ENCODE data around the gene CYB5D1. TPM values are rescaled to one million over a fixed set of nuclear protein-coding genes. Genes with fewer than 3 reads are reported as not detected.

CYB5D1 gene
- total RNA-seq, 4 donors from 2014 or later: 4.1 to 14.7 (median 9.0) TPM

GRCh38 chr17:7840441-7840840, 17.4 kb upstream of the CYB5D1 start:
- no peak for DNase-seq
- Histone ChIP-seq H3K36me3 (no peaks in the 10 kb centered on the region), H3K4me1 (peaks cover 52 to 57% of the 10 kb centered on the region in 2 donors), H3K4me3 (no peak overlapping the region), H3K27ac (peak overlapping the region; percentile 97 to 100 (median 100)), H3K27me3 (no peaks in the 10 kb centered on the region), H3K9me3 (no peaks in the 10 kb centered on the region)
- no peak for ATAC-seq
- intact Hi-C loops (cut with DNase I; ENCODE audit: low total_unique reads): loop anchor here (5.0 to 10.0 kb wide), 5 partner anchors 278 to 603 kb away; partner anchors contain the start of genes EIF5A, KRABD2, PER1 and PHF23
- in situ Hi-C loops (cut with MboI; ENCODE audit: low sequenced_read_pairs in 4 of 4): loop anchor here in 1 of 4 donors (5.0 kb wide), 1 partner anchor 312 kb away; the partner anchor contains the start of gene PER1
- TF ChIP-seq, protein P1, sequence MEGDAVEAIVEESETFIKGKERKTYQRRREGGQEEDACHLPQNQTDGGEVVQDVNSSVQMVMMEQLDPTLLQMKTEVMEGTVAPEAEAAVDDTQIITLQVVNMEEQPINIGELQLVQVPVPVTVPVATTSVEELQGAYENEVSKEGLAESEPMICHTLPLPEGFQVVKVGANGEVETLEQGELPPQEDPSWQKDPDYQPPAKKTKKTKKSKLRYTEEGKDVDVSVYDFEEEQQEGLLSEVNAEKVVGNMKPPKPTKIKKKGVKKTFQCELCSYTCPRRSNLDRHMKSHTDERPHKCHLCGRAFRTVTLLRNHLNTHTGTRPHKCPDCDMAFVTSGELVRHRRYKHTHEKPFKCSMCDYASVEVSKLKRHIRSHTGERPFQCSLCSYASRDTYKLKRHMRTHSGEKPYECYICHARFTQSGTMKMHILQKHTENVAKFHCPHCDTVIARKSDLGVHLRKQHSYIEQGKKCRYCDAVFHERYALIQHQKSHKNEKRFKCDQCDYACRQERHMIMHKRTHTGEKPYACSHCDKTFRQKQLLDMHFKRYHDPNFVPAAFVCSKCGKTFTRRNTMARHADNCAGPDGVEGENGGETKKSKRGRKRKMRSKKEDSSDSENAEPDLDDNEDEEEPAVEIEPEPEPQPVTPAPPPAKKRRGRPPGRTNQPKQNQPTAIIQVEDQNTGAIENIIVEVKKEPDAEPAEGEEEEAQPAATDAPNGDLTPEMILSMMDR (IDR thresholded peaks at IDR 0.05 in 4 of 5, conservative IDR thresholded peaks at IDR 0.05 in 1 of 5): no peak

GRCh38 chr17:7840875-7841274, 16.9 kb upstream of the CYB5D1 start:
- TF ChIP-seq, protein P1 (IDR thresholded peaks at IDR 0.05 in 4 of 5, conservative IDR thresholded peaks at IDR 0.05 in 1 of 5): no peak
- no peak for TF ChIP-seq POLR2A (IDR thresholded peaks at IDR 0.05)
- DNase-seq (no peak), ATAC-seq (no peak)
- in situ Hi-C loops (cut with MboI; ENCODE audit: low sequenced_read_pairs in 4 of 4): loop anchor here in 1 of 4 donors (5.0 kb wide), 1 partner anchor 311 kb away; the partner anchor contains the start of gene PER1
- Histone ChIP-seq H3K27me3 (no peaks in the 10 kb centered on the region), H3K27ac (peak overlapping the region; percentile 97 to 100 (median 100)), H3K4me3 (peak overlapping the region; percentile 80 to 96 (median 88)), H3K9me3 (no peaks in the 10 kb centered on the region), H3K4me1 (peaks cover 55 to 62% of the 10 kb centered on the region in 2 donors), H3K36me3 (peaks cover 0 to 4% of the 10 kb centered on the region in 2 donors)
- intact Hi-C loops (cut with DNase I; ENCODE audit: low total_unique reads): loop anchor here (5.0 to 10.0 kb wide), 5 partner anchors 279 to 604 kb away; partner anchors contain the start of genes EIF5A, KRABD2, PER1 and PHF23

- peak overlapping the region; percentile 97 to 100 (median 100) for H3K27ac ChIP-seq
- ATAC-seq (peak; percentile 37 to 42), DNase-seq (peak; percentile 88 to 95)
- H3K4me1 ChIP-seq: peaks cover 55 to 61% of the 10 kb centered on the region in 2 donors
- no peaks in the 10 kb centered on the region for H3K9me3 ChIP-seq
- H3K36me3 ChIP-seq: peaks cover 0 to 10% of the 10 kb centered on the region in 2 donors
- peak overlapping the region; percentile 80 to 96 (median 88) for H3K4me3 ChIP-seq
- peak; percentile 57 to 76 for TF ChIP-seq POLR2A (IDR thresholded peaks at IDR 0.05)
- TF ChIP-seq, protein P1 (IDR thresholded peaks at IDR 0.05 in 4 of 5, conservative IDR thresholded peaks at IDR 0.05 in 1 of 5): peak in 2 of 5 experiments; percentile 18 to 50
- in situ Hi-C loops (cut with MboI; ENCODE audit: low sequenced_read_pairs in 4 of 4) (loop anchor here in 1 of 4 donors (5.0 kb wide), 1 partner anchor 311 kb away; the partner anchor contains the start of gene PER1), intact Hi-C loops (cut with DNase I; ENCODE audit: low total_unique reads) (loop anchor here (5.0 to 10.0 kb wide), 5 partner anchors 279 to 604 kb away; partner anchors contain the start of genes EIF5A, KRABD2, PER1 and PHF23)
- no peaks in the 10 kb centered on the region for H3K27me3 ChIP-seq
Measured at GRCh38 chr17:7841396-7841914, 16.3 kb upstream of the CYB5D1 start.

GRCh38 chr17:7841915-7842379, 15.9 kb upstream of the CYB5D1 start:
- TF ChIP-seq, protein P1 (IDR thresholded peaks at IDR 0.05 in 4 of 5, conservative IDR thresholded peaks at IDR 0.05 in 1 of 5): peak in 1 of 5 experiments; percentile 22
- peak in 1 of 2 donors; percentile 40 for TF ChIP-seq POLR2A (IDR thresholded peaks at IDR 0.05)
- H3K36me3 ChIP-seq: peaks cover 0 to 13% of the 10 kb centered on the region in 2 donors
- peak; percentile 55 to 56 for ATAC-seq
- peak overlapping the region; percentile 97 to 100 (median 100) for H3K27ac ChIP-seq
- in situ Hi-C loops (cut with MboI; ENCODE audit: low sequenced_read_pairs in 4 of 4) (loop anchor here in 1 of 4 donors (5.0 kb wide), 1 partner anchor 310 kb away; the partner anchor contains the start of gene PER1), intact Hi-C loops (cut with DNase I; ENCODE audit: low total_unique reads) (loop anchor here (5.0 to 10.0 kb wide), 5 partner anchors 280 to 605 kb away; partner anchors contain the start of genes EIF5A, KRABD2, PER1 and PHF23)
- peak; percentile 86 to 91 for DNase-seq
- H3K27me3 ChIP-seq: no peaks in the 10 kb centered on the region
- H3K4me1 ChIP-seq: peaks cover 51 to 56% of the 10 kb centered on the region in 2 donors
- no peaks in the 10 kb centered on the region for H3K9me3 ChIP-seq
- peak overlapping the region; percentile 80 to 96 (median 88) for H3K4me3 ChIP-seq
